SK-N-SH treated with all-trans-retinoic acid at 6 μM for 48 hours (cell line): Measurements from ENCODE around the gene MDGA2.

Experiments used
- ATAC-seq: fragments of 200-7000 bp; cut with Tn5 transposase; 3 replicates; pipeline ENCODE4 v1.9.1; 2020; ENCODE audit warnings: mild to moderate bottlenecking, moderate library complexity
- ARNTL ChIP-seq: fragments of 450-650 bp; formaldehyde crosslinking; IDR thresholded peaks from 2 replicates; pipeline ENCODE4 v1.5.0; 2020; ENCODE audit warnings: low read depth, mild to moderate bottlenecking, moderate library complexity, borderline replicate concordance
- CREB5 ChIP-seq: fragments of 250-450 bp; sonication (Bioruptor Pico); IDR thresholded peaks from 2 replicates; pipeline ENCODE4 v1.5.1; 2020; ENCODE audit warnings: low read depth, mild to moderate bottlenecking, moderate library complexity
- CSDC2 ChIP-seq: fragments of 250-450 bp; sonication (Bioruptor Pico); IDR thresholded peaks from 2 replicates; pipeline ENCODE4 v1.5.0; 2020; ENCODE audit warnings: mild to moderate bottlenecking, moderate library complexity
- ESRRG ChIP-seq: fragments of 250-450 bp; sonication (Bioruptor Pico); IDR thresholded peaks from 2 replicates; pipeline ENCODE4 v1.6.1; 2021; ENCODE audit warnings: mild to moderate bottlenecking
- GLIS3 ChIP-seq: fragments of 250-450 bp; sonication (Bioruptor Pico); IDR thresholded peaks from 2 replicates; pipeline ENCODE4 v1.5.0; 2020; ENCODE audit warnings: mild to moderate bottlenecking, moderate library complexity
- ISL1 ChIP-seq: fragments of 250-450 bp; sonication (Bioruptor Pico); IDR thresholded peaks from 2 replicates; pipeline ENCODE4 v2.1.2; 2022; ENCODE audit warnings: mild to moderate bottlenecking, moderate library complexity
- OSR1 ChIP-seq: fragments of 250-450 bp; sonication (Bioruptor Pico); IDR thresholded peaks from 2 replicates; pipeline ENCODE4 v1.8.0; 2022; ENCODE audit warnings: moderate library complexity, mild to moderate bottlenecking, inconsistent platforms
- PPARA ChIP-seq: fragments of 250-450 bp; sonication (Bioruptor Pico); IDR thresholded peaks from 2 replicates; pipeline ENCODE4 v1.5.0; 2020; ENCODE audit warnings: mild to moderate bottlenecking, borderline replicate concordance
- RARB ChIP-seq: fragments of 250-450 bp; sonication (Bioruptor Pico); IDR thresholded peaks from 2 replicates; pipeline ENCODE4 v1.8.0; 2021; ENCODE audit warnings: mild to moderate bottlenecking, moderate library complexity
- SNAI2 ChIP-seq: fragments of 250-450 bp; sonication (Bioruptor Pico); IDR thresholded peaks from 2 replicates; pipeline ENCODE4 v1.5.0; 2020; ENCODE audit warnings: mild to moderate bottlenecking, moderate library complexity
- TCF4 ChIP-seq: fragments of 250-450 bp; sonication (Bioruptor Pico); IDR thresholded peaks from 2 replicates; pipeline ENCODE4 v1.8.0; 2021; ENCODE audit warnings: mild to moderate bottlenecking, moderate library complexity, borderline replicate concordance
- TOX ChIP-seq: fragments of 250-450 bp; sonication (Bioruptor Pico); IDR thresholded peaks from 2 replicates; pipeline ENCODE4 v1.8.0; 2021; ENCODE audit warnings: mild to moderate bottlenecking, moderate library complexity, borderline replicate concordance
- TSHZ2 ChIP-seq: fragments of 250-450 bp; sonication (Bioruptor Pico); IDR thresholded peaks from 2 replicates; pipeline ENCODE4 v1.5.0; 2020; ENCODE audit warnings: mild to moderate bottlenecking, moderate library complexity
- ZC3H10 ChIP-seq: fragments of 250-450 bp; sonication (Bioruptor Pico); IDR thresholded peaks from 2 replicates; pipeline ENCODE4 v1.5.1; 2021; ENCODE audit warnings: mild to moderate bottlenecking, moderate library complexity
- ZFP3 ChIP-seq: fragments of 250-450 bp; sonication (Bioruptor Pico); IDR thresholded peaks from 2 replicates; pipeline ENCODE4 v1.5.0; 2020; ENCODE audit warnings: mild to moderate bottlenecking, moderate library complexity
- ZFP30 ChIP-seq: fragments of 450-650 bp; formaldehyde crosslinking; IDR thresholded peaks from 2 replicates; pipeline ENCODE4 v1.5.0; 2022; ENCODE audit warnings: mild to moderate bottlenecking, moderate library complexity
- ZNF70 ChIP-seq: fragments of 450-650 bp; formaldehyde crosslinking; IDR thresholded peaks from 2 replicates; pipeline ENCODE4 v1.5.0; 2020; ENCODE audit warnings: mild to moderate bottlenecking, moderate library complexity
- TF ChIP-seq, protein P1 (sequence below): fragments of 250-450 bp; sonication (Bioruptor Pico); IDR thresholded peaks from 2 replicates; pipeline ENCODE4 v1.5.1; 2021; ENCODE audit warnings: mild to moderate bottlenecking, moderate library complexity
- TF ChIP-seq, protein P2 (sequence below): fragments of 250-450 bp; sonication (Bioruptor Pico); IDR thresholded peaks from 2 replicates; pipeline ENCODE4 v1.8.0; 2020; ENCODE audit warnings: mild to moderate bottlenecking, moderate library complexity, borderline replicate concordance
- TF ChIP-seq, protein P3 (sequence below): fragments of 250-450 bp; sonication (Bioruptor Pico); IDR thresholded peaks from 2 replicates; pipeline ENCODE4 v1.8.0; 2021; ENCODE audit warnings: low read depth, mild to moderate bottlenecking, moderate library complexity, borderline replicate concordance

The MDGA2 gene

GRCh38 chr14:47020500-47020899, 654.9 kb downstream of the MDGA2 start:
- TF ChIP-seq GLIS3 (CRISPR knock-in tag) (no peak), RARB (CRISPR knock-in tag) (no peak), CREB5 (CRISPR knock-in tag) (no peak), TOX (no peak)
- TF ChIP-seq, protein P1, sequence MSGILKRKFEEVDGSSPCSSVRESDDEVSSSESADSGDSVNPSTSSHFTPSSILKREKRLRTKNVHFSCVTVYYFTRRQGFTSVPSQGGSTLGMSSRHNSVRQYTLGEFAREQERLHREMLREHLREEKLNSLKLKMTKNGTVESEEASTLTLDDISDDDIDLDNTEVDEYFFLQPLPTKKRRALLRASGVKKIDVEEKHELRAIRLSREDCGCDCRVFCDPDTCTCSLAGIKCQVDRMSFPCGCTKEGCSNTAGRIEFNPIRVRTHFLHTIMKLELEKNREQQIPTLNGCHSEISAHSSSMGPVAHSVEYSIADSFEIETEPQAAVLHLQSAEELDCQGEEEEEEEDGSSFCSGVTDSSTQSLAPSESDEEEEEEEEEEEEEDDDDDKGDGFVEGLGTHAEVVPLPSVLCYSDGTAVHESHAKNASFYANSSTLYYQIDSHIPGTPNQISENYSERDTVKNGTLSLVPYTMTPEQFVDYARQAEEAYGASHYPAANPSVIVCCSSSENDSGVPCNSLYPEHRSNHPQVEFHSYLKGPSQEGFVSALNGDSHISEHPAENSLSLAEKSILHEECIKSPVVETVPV (CRISPR knock-in tag), result no peak
- no peak for ATAC-seq

DNA sequence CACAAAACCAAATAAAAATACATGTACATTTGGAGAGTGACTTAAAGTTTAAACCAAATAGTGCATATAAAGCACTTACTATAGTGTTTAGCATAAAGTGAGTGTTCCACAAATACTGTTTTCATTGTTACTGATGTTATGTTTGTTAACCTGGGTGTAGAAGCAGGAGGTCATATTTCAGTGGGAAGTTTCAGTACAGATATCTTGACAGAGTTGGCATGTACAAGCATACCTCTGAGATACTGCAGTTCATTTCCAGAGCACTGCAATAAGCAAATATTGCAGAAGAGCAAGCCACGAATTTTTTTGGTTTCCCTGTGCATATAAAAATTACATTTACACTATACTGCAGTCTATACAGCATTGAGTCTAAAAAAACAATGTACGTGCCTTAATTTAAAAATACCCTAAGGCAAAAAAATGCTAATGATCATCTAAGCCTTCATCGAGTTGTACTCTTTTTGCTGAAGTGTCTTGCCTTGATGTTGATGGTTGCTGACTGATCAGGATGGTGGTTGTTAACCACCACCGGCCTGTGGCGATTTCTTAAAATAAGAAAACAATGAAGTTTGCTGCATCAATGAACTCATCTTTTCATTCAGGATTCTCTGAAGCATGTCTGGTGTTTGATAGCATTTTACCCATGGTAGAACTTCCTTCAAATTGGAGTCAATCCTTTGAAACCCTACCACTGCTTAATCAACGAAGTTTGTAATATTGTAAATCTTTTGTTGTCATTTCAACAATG, 662.7 kb downstream of the MDGA2 start:
- ATAC-seq, result no peak
- TF ChIP-seq RARB (CRISPR knock-in tag) (no peak), CSDC2 (CRISPR knock-in tag) (no peak), GLIS3 (CRISPR knock-in tag) (no peak), ESRRG (CRISPR knock-in tag) (no peak), ZFP3 (CRISPR knock-in tag) (no peak)

- no peak for ATAC-seq
Observed at GRCh38 chr14:47009615-47010014, 665.8 kb downstream of the MDGA2 start.

More at GRCh38 chr14:47009615-47010014, 665.8 kb downstream of the MDGA2 start:
- no peak for TF ChIP-seq TOX
- TF ChIP-seq OSR1, result no peak
- TF ChIP-seq ISL1 (CRISPR knock-in tag), result no peak
- no peak for TF ChIP-seq ZFP30 (CRISPR knock-in tag)
- TF ChIP-seq CREB5 (CRISPR knock-in tag), result no peak
- TF ChIP-seq ZNF70 (CRISPR knock-in tag), result no peak
- no peak for TF ChIP-seq TSHZ2 (CRISPR knock-in tag)
- TF ChIP-seq RARB (CRISPR knock-in tag), result no peak
- no peak for TF ChIP-seq GLIS3 (CRISPR knock-in tag)
- TF ChIP-seq SNAI2 (CRISPR knock-in tag), result no peak
- no peak for TF ChIP-seq ZFP3 (CRISPR knock-in tag)
- no peak for TF ChIP-seq ARNTL (CRISPR knock-in tag)
- no peak for TF ChIP-seq ZC3H10 (CRISPR knock-in tag)
- TF ChIP-seq, protein P1 (CRISPR knock-in tag), result no peak
- TF ChIP-seq PPARA (CRISPR knock-in tag), result no peak
- no peak for TF ChIP-seq TCF4 (CRISPR knock-in tag)
- TF ChIP-seq, protein P2, sequence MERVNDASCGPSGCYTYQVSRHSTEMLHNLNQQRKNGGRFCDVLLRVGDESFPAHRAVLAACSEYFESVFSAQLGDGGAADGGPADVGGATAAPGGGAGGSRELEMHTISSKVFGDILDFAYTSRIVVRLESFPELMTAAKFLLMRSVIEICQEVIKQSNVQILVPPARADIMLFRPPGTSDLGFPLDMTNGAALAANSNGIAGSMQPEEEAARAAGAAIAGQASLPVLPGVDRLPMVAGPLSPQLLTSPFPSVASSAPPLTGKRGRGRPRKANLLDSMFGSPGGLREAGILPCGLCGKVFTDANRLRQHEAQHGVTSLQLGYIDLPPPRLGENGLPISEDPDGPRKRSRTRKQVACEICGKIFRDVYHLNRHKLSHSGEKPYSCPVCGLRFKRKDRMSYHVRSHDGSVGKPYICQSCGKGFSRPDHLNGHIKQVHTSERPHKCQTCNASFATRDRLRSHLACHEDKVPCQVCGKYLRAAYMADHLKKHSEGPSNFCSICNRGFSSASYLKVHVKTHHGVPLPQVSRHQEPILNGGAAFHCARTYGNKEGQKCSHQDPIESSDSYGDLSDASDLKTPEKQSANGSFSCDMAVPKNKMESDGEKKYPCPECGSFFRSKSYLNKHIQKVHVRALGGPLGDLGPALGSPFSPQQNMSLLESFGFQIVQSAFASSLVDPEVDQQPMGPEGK (CRISPR knock-in tag), result no peak
- TF ChIP-seq, protein P3, sequence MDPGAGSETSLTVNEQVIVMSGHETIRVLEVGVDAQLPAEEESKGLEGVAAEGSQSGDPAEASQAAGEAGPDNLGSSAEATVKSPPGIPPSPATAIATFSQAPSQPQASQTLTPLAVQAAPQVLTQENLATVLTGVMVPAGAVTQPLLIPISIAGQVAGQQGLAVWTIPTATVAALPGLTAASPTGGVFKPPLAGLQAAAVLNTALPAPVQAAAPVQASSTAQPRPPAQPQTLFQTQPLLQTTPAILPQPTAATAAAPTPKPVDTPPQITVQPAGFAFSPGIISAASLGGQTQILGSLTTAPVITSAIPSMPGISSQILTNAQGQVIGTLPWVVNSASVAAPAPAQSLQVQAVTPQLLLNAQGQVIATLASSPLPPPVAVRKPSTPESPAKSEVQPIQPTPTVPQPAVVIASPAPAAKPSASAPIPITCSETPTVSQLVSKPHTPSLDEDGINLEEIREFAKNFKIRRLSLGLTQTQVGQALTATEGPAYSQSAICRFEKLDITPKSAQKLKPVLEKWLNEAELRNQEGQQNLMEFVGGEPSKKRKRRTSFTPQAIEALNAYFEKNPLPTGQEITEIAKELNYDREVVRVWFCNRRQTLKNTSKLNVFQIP, result no peak
